ENCODE measurements around the gene CADPS2.

DNA sequence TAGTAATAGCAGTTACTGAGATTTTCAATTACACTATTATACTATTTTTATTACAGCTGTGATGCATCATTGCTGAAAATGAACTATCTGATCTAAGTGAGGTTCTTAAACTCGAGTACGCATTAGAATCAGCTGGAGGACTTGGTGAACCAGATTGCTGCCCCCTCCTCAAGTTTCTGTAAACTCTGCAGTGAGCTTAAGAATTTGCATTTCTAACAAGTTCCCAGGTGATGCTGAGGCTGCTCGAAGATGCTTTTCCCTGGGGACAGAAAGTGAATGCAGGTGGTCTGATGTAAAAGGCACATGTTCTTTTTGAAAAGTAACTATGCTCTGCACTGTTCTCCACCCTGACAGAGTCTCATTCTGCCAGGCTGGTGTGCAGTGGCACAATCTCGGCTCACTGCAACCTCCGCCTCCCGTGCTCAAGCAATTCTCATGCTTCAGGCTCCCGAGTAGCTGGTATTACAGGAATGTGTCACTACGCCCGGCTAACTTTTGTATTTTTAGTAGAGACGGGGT, 199.8 kb downstream of the CADPS2 start:
- TF ChIP-seq, protein P1, sequence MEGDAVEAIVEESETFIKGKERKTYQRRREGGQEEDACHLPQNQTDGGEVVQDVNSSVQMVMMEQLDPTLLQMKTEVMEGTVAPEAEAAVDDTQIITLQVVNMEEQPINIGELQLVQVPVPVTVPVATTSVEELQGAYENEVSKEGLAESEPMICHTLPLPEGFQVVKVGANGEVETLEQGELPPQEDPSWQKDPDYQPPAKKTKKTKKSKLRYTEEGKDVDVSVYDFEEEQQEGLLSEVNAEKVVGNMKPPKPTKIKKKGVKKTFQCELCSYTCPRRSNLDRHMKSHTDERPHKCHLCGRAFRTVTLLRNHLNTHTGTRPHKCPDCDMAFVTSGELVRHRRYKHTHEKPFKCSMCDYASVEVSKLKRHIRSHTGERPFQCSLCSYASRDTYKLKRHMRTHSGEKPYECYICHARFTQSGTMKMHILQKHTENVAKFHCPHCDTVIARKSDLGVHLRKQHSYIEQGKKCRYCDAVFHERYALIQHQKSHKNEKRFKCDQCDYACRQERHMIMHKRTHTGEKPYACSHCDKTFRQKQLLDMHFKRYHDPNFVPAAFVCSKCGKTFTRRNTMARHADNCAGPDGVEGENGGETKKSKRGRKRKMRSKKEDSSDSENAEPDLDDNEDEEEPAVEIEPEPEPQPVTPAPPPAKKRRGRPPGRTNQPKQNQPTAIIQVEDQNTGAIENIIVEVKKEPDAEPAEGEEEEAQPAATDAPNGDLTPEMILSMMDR (IDR thresholded peaks at IDR 0.05) = no peak
- TF ChIP-seq POLR2A (IDR thresholded peaks at IDR 0.05) = no peak

Measured in body of pancreas (tissue), 4 donors.